PFSK-1 (cell line): ENCODE results near the gene PGS1.

Source experiments
- SIN3A ChIP-seq: IDR thresholded peaks from 2 replicates; pipeline ENCODE4 v1.6.1; 2012; ENCODE audit warnings: mild to moderate bottlenecking, low read length, moderate library complexity, borderline replicate concordance; ENCODE audit not compliant: insufficient read depth
- TAF1 ChIP-seq: IDR thresholded peaks from 2 replicates; pipeline ENCODE4 v1.6.1; 2012; ENCODE audit warnings: low read length, control low read depth, borderline replicate concordance; ENCODE audit not compliant: insufficient read depth
- TF ChIP-seq, protein P1 (sequence below), 2 experiments: IDR thresholded peaks; 2 replicates each; pipeline versions ENCODE4 v1.6.1 to v1.8.0; 2011 to 2012; ENCODE audit warnings: low read depth in 2 of 2, low read length in 2 of 2, control low read depth in 1 of 2, inconsistent platforms in 1 of 2, mild to moderate bottlenecking in 1 of 2, moderate library complexity in 1 of 2; ENCODE audit not compliant: insufficient read depth in 1 of 2

DNA sequence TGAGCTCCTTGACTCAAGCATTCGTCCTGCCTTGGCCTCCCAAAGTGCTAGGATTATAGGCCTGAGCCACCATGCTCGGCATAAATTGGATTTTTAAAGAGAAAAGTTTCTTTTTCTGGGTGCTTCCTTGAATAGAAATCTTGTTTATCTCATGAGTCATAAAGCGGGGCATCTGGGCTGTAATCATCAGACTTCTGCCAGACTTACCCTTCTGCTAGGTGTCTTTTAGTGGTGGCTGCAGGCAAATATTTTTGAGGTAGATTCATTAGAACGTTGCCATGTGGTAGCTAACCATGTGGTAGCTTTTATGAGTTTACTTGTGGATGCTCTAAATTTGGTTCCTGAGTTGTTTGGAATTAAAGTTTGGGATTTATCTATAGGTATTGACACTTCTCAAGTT is 13.4 kb downstream of the PGS1 start:
- TF ChIP-seq SIN3A (no peak), TAF1 (no peak)
- TF ChIP-seq, protein P1, sequence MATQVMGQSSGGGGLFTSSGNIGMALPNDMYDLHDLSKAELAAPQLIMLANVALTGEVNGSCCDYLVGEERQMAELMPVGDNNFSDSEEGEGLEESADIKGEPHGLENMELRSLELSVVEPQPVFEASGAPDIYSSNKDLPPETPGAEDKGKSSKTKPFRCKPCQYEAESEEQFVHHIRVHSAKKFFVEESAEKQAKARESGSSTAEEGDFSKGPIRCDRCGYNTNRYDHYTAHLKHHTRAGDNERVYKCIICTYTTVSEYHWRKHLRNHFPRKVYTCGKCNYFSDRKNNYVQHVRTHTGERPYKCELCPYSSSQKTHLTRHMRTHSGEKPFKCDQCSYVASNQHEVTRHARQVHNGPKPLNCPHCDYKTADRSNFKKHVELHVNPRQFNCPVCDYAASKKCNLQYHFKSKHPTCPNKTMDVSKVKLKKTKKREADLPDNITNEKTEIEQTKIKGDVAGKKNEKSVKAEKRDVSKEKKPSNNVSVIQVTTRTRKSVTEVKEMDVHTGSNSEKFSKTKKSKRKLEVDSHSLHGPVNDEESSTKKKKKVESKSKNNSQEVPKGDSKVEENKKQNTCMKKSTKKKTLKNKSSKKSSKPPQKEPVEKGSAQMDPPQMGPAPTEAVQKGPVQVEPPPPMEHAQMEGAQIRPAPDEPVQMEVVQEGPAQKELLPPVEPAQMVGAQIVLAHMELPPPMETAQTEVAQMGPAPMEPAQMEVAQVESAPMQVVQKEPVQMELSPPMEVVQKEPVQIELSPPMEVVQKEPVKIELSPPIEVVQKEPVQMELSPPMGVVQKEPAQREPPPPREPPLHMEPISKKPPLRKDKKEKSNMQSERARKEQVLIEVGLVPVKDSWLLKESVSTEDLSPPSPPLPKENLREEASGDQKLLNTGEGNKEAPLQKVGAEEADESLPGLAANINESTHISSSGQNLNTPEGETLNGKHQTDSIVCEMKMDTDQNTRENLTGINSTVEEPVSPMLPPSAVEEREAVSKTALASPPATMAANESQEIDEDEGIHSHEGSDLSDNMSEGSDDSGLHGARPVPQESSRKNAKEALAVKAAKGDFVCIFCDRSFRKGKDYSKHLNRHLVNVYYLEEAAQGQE (IDR thresholded peaks at IDR 0.05; ENCODE audit: insufficient read depth in 1 of 2, low read depth in 2 of 2, low read length in 2 of 2): no peak
